Keratinocyte (primary cell): Measurements from ENCODE around the gene NDUFA13. TPM values are rescaled to one million over a fixed set of nuclear protein-coding genes. Genes with fewer than 3 reads are reported as not detected.

Experiments used
- DNase-seq: peaks from one replicate; pipeline ENCODE4 v3.0.0-alpha.2; 2011; ENCODE audit warnings: low read depth, missing footprints, low spot score
- FAIRE-seq: peaks from 2 replicates; lab custom pipeline; 2011; peaks lifted over from hg19 to GRCh38; lab: Jason Lieb, UNC
- H2AFZ ChIP-seq: 2 replicates; pipeline ENCODE4 v1.6.0; 2012; ENCODE audit warnings: low read length, control low read depth, inconsistent platforms; ENCODE audit not compliant: control insufficient read depth
- H3K27ac ChIP-seq: 2 replicates; pipeline ENCODE4 v1.5.1; 2011; ENCODE audit warnings: low read length; ENCODE audit not compliant: control insufficient read depth, insufficient read depth
- H3K27me3 ChIP-seq: 3 replicates; pipeline ENCODE4 v1.6.0; 2011; ENCODE audit warnings: low read length; ENCODE audit not compliant: control insufficient read depth, insufficient read depth; ENCODE audit errors: extremely low read depth
- H3K36me3 ChIP-seq, 2 experiments: 2 replicates in 1 of 2; 3 replicates in 1 of 2; pipeline ENCODE4 v1.5.1; 2011; ENCODE audit warnings: low read length in 2 of 2, mild to moderate bottlenecking in 1 of 2; ENCODE audit not compliant: control insufficient read depth in 2 of 2, insufficient read depth in 2 of 2; ENCODE audit errors: extremely low read depth in 1 of 2
- H3K4me1 ChIP-seq: 3 replicates; pipeline ENCODE4 v1.5.1; 2011; ENCODE audit warnings: low read length; ENCODE audit not compliant: control insufficient read depth, insufficient read depth; ENCODE audit errors: extremely low read depth
- H3K4me2 ChIP-seq: 3 replicates; pipeline ENCODE4 v1.6.0; 2011; ENCODE audit warnings: low read depth, low read length; ENCODE audit not compliant: control insufficient read depth, insufficient read depth; ENCODE audit errors: extremely low read depth
- H3K4me3 ChIP-seq, 3 experiments: fragments of 200-600 bp in 1 of 3; sonication (generic) in 1 of 3; 2 replicates in 2 of 3; 3 replicates in 1 of 3; pipeline ENCODE4 v1.5.1; 2011 to 2016; ENCODE audit warnings: low read length in 3 of 3, mild to moderate bottlenecking in 3 of 3, control low read depth in 2 of 3, inconsistent platforms in 1 of 3, low read depth in 1 of 3, mixed read lengths in 1 of 3, mixed run types in 1 of 3, moderate library complexity in 1 of 3; ENCODE audit not compliant: control insufficient read depth in 2 of 3, insufficient read depth in 2 of 3; ENCODE audit errors: extremely low read depth in 1 of 3
- H3K79me2 ChIP-seq: 2 replicates; pipeline ENCODE4 v1.6.0; 2012; ENCODE audit warnings: low read length; ENCODE audit not compliant: control insufficient read depth, insufficient read depth
- H3K9ac ChIP-seq: 3 replicates; pipeline ENCODE4 v1.6.0; 2011; ENCODE audit warnings: low read length; ENCODE audit not compliant: control insufficient read depth, insufficient read depth; ENCODE audit errors: extremely low read depth
- H3K9me1 ChIP-seq: 3 replicates; pipeline ENCODE4 v1.6.0; 2011; ENCODE audit warnings: low read length; ENCODE audit not compliant: control insufficient read depth, insufficient read depth; ENCODE audit errors: extremely low read depth
- H3K9me3 ChIP-seq: 2 replicates; pipeline ENCODE4 v1.5.1; 2012; ENCODE audit warnings: low read depth, low read length; ENCODE audit not compliant: control insufficient read depth
- H4K20me1 ChIP-seq: 3 replicates; pipeline ENCODE4 v1.6.0; 2011; ENCODE audit warnings: low read length; ENCODE audit not compliant: control insufficient read depth, insufficient read depth; ENCODE audit errors: extremely low read depth
- CTCF ChIP-seq, 3 experiments: IDR thresholded peaks in 1 of 3; conservative IDR thresholded peaks in 1 of 3; optimal IDR thresholded peaks in 1 of 3; 2 replicates in 2 of 3; 3 replicates in 1 of 3; pipeline versions ENCODE3 to v1.5.1; 2011; ENCODE audit warnings: low read length in 3 of 3, mild to moderate bottlenecking in 3 of 3, moderate library complexity in 2 of 3, control low read depth in 1 of 3, inconsistent platforms in 1 of 3; ENCODE audit not compliant: insufficient read depth in 2 of 3; ENCODE audit errors: extremely low read depth in 1 of 3
- EZH2 ChIP-seq: IDR thresholded peaks from one replicate; pipeline ENCODE4 v1.6.1; 2012; ENCODE audit warnings: inconsistent platforms, mild to moderate bottlenecking, low read length, moderate library complexity
- dilution Hi-C: fragments of 300-500 bp; cut with MboI; formaldehyde crosslinking; loops from one replicate; pipeline ENCODE4 v1.7.0; 2020; ENCODE audit warnings: low sequenced_read_pairs; ENCODE audit not compliant: extremely low pct_ligation_motif_present
- polyA plus RNA-seq, 5 experiments: library from polyadenylated mRNA; depleted of rRNA in 3 of 5; stranded (reverse) in 3 of 5; stranded (forward) in 1 of 5; unstranded in 1 of 5; fragments of >200 nt; gene quantifications; 1 replicate in 1 of 5; 2 replicates in 3 of 5; 3 replicates in 1 of 5; pipeline versions ENCODE4 v1.2.1 to v1.2.3, GENCODE V29; 2011 to 2012; ENCODE audit warnings: missing spikeins in 2 of 5, low read depth in 1 of 5, low replicate concordance in 1 of 5

NDUFA13 gene
- polyA plus RNA-seq, 1 donor (not counting 4 experiments of a cell fraction or from before 2014, with no cell fraction given) = 343 TPM

GRCh38 chr19:19548915-19549759 lies 33.1 kb downstream of the NDUFA13 start:
- DNase-seq = no peak

GRCh38 chr19:19549804-19550464 lies 33.9 kb downstream of the NDUFA13 start:
- H2AFZ ChIP-seq = no peak overlapping the region
- no peaks in the 10 kb centered on the region for H3K4me1 ChIP-seq
- FAIRE-seq (no peak), DNase-seq (no peak)
- H3K79me2 ChIP-seq = no peaks in the 10 kb centered on the region
- no peaks in the 10 kb centered on the region for H3K9me1 ChIP-seq
- H3K4me3 ChIP-seq = no peak overlapping the region
- TF ChIP-seq CTCF (optimal IDR thresholded peaks at IDR 0.05 in 1 of 3, IDR thresholded peaks at IDR 0.05 in 1 of 3, conservative IDR thresholded peaks at IDR 0.05 in 1 of 3; ENCODE audit: extremely low read depth in 1 of 3, insufficient read depth in 2 of 3, low read length in 3 of 3) (no peak), EZH2 (no peak)
- H4K20me1 ChIP-seq = no peaks in the 10 kb centered on the region
- H3K27me3 ChIP-seq = peaks cover 32% of the 10 kb centered on the region
- no peaks in the 10 kb centered on the region for H3K36me3 ChIP-seq
- H3K4me2 ChIP-seq = no peak overlapping the region
- H3K9ac ChIP-seq = no peak overlapping the region
- no peaks in the 10 kb centered on the region for H3K9me3 ChIP-seq
- H3K27ac ChIP-seq = no peak overlapping the region
- dilution Hi-C loops = no loop called here

More at GRCh38 chr19:19548915-19549759, 33.1 kb downstream of the NDUFA13 start:
- Histone ChIP-seq H3K4me3 (no peak overlapping the region), H4K20me1 (no peaks in the 10 kb centered on the region), H2AFZ (no peak overlapping the region), H3K9ac (no peak overlapping the region), H3K27ac (no peak overlapping the region), H3K9me3 (no peaks in the 10 kb centered on the region), H3K9me1 (no peaks in the 10 kb centered on the region), H3K4me1 (no peaks in the 10 kb centered on the region), H3K36me3 (no peaks in the 10 kb centered on the region), H3K79me2 (no peaks in the 10 kb centered on the region), H3K4me2 (no peak overlapping the region), H3K27me3 (peaks cover 32% of the 10 kb centered on the region)
- FAIRE-seq = no peak
- dilution Hi-C loops = no loop called here
- TF ChIP-seq EZH2 (no peak), CTCF (optimal IDR thresholded peaks at IDR 0.05 in 1 of 3, IDR thresholded peaks at IDR 0.05 in 1 of 3, conservative IDR thresholded peaks at IDR 0.05 in 1 of 3; ENCODE audit: extremely low read depth in 1 of 3, insufficient read depth in 2 of 3, low read length in 3 of 3) (no peak)
